Right renal pelvis (tissue), 4 donors: ENCODE data around the gene SMIM14. TPM values are rescaled to one million over a fixed set of nuclear protein-coding genes. Genes with fewer than 3 reads are reported as not detected.
"Not testable (repeated sequence)": the region's sequence is repeated elsewhere in the genome, so short reads cannot be mapped to it uniquely, and the experiment has no call there.

Experiments
- DNase-seq, 4 donors: peaks; one replicate each; pipeline ENCODE4 v3.0.0-alpha.2; 2013; ENCODE audit warnings: low read depth in 4 of 4, low spot score in 3 of 4, missing footprints in 1 of 4
- polyA plus RNA-seq, 4 donors: library from polyadenylated mRNA; unstranded; fragments of 120-200 nt; gene quantifications; one replicate each; pipeline ENCODE4 v1.2.1, GENCODE V29; 2013; ENCODE audit not compliant: insufficient read length in 4 of 4

SMIM14 gene
- polyA plus RNA-seq, 4 donors = 53.9 to 68.2 (median 65.1) TPM

- not testable (repeated sequence) for DNase-seq
These were observed 124.4 kb downstream of the SMIM14 start for GRCh38 chr4:39514266-39514665.

GRCh38 chr4:39510348-39510929, 128.2 kb downstream of the SMIM14 start:
- no peak for DNase-seq

GRCh38 chr4:39505581-39505980, 133.1 kb downstream of the SMIM14 start:
- DNase-seq = no peak

GRCh38 chr4:39504538-39504937, 134.1 kb downstream of the SMIM14 start:
- no peak for DNase-seq

GRCh38 chr4:39502664-39503035, 136.0 kb downstream of the SMIM14 start:
- DNase-seq = not testable (repeated sequence)

GRCh38 chr4:39502019-39502663, 136.5 kb downstream of the SMIM14 start:
- DNase-seq = no peak

- DNase-seq = no peak
These were observed 140.0 kb downstream of the SMIM14 start for GRCh38 chr4:39498727-39499020.

GRCh38 chr4:39497909-39498726, 140.5 kb downstream of the SMIM14 start:
- no peak for DNase-seq

Other genes with a start within 250 kb of the SMIM14 start
- under 1 TPM; 0.17 to 0.22 (median 0.19) TPM for gene KLB, start 231.9 kb downstream of the SMIM14 start, polyA plus RNA-seq
- gene RPL9, start 179.9 kb downstream of the SMIM14 start, polyA plus RNA-seq = 1,000 to 10,000 TPM in 2 of 4 donors, 100 to 1,000 TPM in 2; 778 to 1,678 (median 1,175) TPM
- 10 to 100 TPM; 23.6 to 25.6 (median 24.9) TPM for gene LIAS, start 179.8 kb downstream of the SMIM14 start, polyA plus RNA-seq
- gene UGDH, start 111.4 kb downstream of the SMIM14 start, polyA plus RNA-seq = 100 to 1,000 TPM in 2 of 4 donors, 10 to 100 TPM in 2; 96.6 to 111 (median 101) TPM
- 100 to 1,000 TPM in 3 of 4 donors, 10 to 100 TPM in 1; 89.1 to 110 (median 104) TPM for gene UBE2K, start 59.3 kb upstream of the SMIM14 start, polyA plus RNA-seq